ENCODE measurements around the gene MOGAT1. TPM values are rescaled to one million over a fixed set of nuclear protein-coding genes. Genes with fewer than 3 reads are reported as not detected.

The MOGAT1 gene, protein sequence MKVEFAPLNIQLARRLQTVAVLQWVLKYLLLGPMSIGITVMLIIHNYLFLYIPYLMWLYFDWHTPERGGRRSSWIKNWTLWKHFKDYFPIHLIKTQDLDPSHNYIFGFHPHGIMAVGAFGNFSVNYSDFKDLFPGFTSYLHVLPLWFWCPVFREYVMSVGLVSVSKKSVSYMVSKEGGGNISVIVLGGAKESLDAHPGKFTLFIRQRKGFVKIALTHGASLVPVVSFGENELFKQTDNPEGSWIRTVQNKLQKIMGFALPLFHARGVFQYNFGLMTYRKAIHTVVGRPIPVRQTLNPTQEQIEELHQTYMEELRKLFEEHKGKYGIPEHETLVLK
- total RNA-seq (2014; rRNA removed; shearing (Covaris generic); ENCODE audit: low replicate concordance), result not detected in 2 replicates

DNA sequence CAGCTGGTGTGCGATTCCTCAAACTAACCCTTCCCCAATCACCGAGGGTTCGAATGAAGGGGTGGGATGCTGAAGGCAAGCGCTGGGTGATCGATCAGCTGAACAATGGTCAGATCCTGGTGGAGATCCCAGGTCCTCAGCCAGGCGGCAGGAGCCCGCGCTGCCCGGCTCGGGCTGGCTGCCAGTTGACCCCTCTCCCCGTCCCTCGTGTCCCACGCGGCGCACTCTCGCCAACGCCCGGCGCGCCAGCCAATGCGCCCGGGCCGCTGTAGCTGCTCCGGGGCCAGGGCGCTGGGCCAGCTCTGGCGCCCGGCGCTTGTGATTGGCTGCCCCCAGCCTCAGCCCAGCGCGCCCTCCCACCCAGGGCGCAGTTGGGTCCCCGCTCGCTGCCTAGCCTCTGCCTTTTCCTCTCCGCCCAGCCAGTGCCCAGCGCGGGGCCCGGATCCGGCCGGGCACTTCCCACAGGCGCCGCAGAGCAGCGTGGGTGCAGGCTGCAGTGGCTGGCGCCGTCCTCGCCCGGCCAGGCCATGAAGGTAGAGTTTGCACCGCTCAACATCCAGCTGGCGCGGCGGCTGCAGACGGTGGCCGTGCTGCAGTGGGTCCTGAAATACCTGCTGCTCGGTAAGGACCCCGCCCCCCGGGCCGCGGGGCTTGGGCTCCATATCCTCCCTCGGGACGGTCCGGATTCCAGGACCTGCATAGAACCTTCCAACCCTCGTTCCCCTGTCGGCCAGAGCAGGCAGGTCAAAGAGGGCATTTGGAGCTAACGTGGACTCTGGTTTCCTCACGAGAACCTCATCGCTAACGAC, at the start of gene MOGAT1:
TSS of gene MOGAT1 (plus strand) at position 400 of the 809 bp plus-strand sequence. CDS start at position 528, 128 bp downstream.
- Histone ChIP-seq H3K79me2 (ENCODE audit: low read length) (no peaks in the 10 kb centered on the region), H3K4me2 (ENCODE audit: low read depth, low read length, poor library complexity, severe bottlenecking) (no peak within 1 kb of the TSS), H3K9ac (ENCODE audit: low read length) (no peak within 1 kb of the TSS), H3K9me2 (replicated peaks; ENCODE audit: insufficient read depth, low read length) (no peaks in the 10 kb centered on the region), H4K20me1 (ENCODE audit: insufficient read depth, low read depth, low read length) (no peaks in the 10 kb centered on the region), H3K9me3 (ENCODE audit: low read length) (no peaks in the 10 kb centered on the region), H3K4me3 (ENCODE audit: low read length) (no peak within 1 kb of the TSS), H3K4me1 (ENCODE audit: low read length) (no peaks in the 10 kb centered on the region), H3K36me3 (ENCODE audit: insufficient read depth, low read length) (no peaks in the 10 kb centered on the region), H3K27ac (ENCODE audit: low read length) (no peak within 1 kb of the TSS), H3K27me3 (ENCODE audit: low read length) (no peaks in the 10 kb centered on the region), H2AFZ (ENCODE audit: low read length) (no peak within 1 kb of the TSS)
- no peak for DNase-seq

DNA sequence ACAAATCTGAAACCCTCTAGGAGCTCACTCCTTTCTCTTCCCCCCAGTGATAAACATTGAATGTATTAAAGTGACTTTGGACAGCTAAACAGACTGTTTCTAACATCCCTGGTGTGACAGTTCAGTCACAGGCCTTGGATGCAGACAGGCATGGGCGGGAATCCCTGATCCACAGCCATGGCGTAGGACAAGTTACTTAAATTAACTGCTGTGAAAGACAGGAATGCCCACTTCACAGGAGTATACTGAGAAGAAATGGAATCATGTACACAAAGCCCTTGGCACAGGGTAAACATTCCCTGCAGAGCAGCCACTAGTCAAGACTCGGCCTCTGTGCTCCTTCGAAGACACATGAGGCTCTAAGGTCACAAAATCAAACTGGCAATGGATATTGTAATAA, 49.6 kb upstream of the MOGAT1 start:
- H3K9ac ChIP-seq (ENCODE audit: low read length), result no peak overlapping the region
- no peaks in the 10 kb centered on the region for H4K20me1 ChIP-seq (ENCODE audit: insufficient read depth, low read depth, low read length)
- no peak for DNase-seq
- no peaks in the 10 kb centered on the region for H3K9me3 ChIP-seq (ENCODE audit: low read length)
- no peak overlapping the region for H2AFZ ChIP-seq (ENCODE audit: low read length)
- H3K9me2 ChIP-seq (replicated peaks; ENCODE audit: insufficient read depth, low read length), result no peaks in the 10 kb centered on the region
- H3K36me3 ChIP-seq (ENCODE audit: insufficient read depth, low read length), result peaks cover 61% of the 10 kb centered on the region
- H3K27ac ChIP-seq (ENCODE audit: low read length), result no peak overlapping the region
- no peaks in the 10 kb centered on the region for H3K4me1 ChIP-seq (ENCODE audit: low read length)
- no peak overlapping the region for H3K4me3 ChIP-seq (ENCODE audit: low read length)
- H3K4me2 ChIP-seq (ENCODE audit: low read depth, low read length, poor library complexity, severe bottlenecking), result no peak overlapping the region
- H3K27me3 ChIP-seq (ENCODE audit: low read length), result no peaks in the 10 kb centered on the region
- H3K79me2 ChIP-seq (ENCODE audit: low read length), result peaks cover 17% of the 10 kb centered on the region

DNA sequence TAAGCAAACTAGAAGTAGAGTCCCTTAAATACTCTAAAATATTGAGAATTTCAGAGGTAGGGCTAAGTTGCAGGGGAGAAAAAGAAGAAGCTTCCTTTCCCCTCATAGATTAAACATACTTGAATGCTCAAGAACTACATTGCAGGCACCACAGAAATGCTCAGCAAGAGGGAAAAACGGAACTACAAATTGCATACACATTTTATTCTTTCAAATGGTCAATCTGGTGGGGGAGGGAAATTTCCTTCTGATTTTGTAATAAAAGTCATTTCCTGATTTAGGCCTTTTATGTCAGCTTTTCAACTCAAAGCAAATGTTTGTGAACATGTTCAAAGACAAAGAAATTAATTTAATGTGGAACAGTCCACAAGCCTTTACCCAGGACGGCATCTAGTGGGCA, 48.5 kb upstream of the MOGAT1 start:
- peaks cover 13% of the 10 kb centered on the region for H3K79me2 ChIP-seq (ENCODE audit: low read length)
- peaks cover 68% of the 10 kb centered on the region for H3K36me3 ChIP-seq (ENCODE audit: insufficient read depth, low read length)
- no peaks in the 10 kb centered on the region for H3K4me1 ChIP-seq (ENCODE audit: low read length)
- no peaks in the 10 kb centered on the region for H3K9me3 ChIP-seq (ENCODE audit: low read length)
- H2AFZ ChIP-seq (ENCODE audit: low read length), result no peak overlapping the region
- H3K9me2 ChIP-seq (replicated peaks; ENCODE audit: insufficient read depth, low read length), result no peaks in the 10 kb centered on the region
- no peak for DNase-seq
- H4K20me1 ChIP-seq (ENCODE audit: insufficient read depth, low read depth, low read length), result no peaks in the 10 kb centered on the region
- no peak overlapping the region for H3K9ac ChIP-seq (ENCODE audit: low read length)
- H3K27me3 ChIP-seq (ENCODE audit: low read length), result no peaks in the 10 kb centered on the region
- H3K4me3 ChIP-seq (ENCODE audit: low read length), result no peak overlapping the region
- no peak overlapping the region for H3K4me2 ChIP-seq (ENCODE audit: low read depth, low read length, poor library complexity, severe bottlenecking)
- H3K27ac ChIP-seq (ENCODE audit: low read length), result no peak overlapping the region

DNA sequence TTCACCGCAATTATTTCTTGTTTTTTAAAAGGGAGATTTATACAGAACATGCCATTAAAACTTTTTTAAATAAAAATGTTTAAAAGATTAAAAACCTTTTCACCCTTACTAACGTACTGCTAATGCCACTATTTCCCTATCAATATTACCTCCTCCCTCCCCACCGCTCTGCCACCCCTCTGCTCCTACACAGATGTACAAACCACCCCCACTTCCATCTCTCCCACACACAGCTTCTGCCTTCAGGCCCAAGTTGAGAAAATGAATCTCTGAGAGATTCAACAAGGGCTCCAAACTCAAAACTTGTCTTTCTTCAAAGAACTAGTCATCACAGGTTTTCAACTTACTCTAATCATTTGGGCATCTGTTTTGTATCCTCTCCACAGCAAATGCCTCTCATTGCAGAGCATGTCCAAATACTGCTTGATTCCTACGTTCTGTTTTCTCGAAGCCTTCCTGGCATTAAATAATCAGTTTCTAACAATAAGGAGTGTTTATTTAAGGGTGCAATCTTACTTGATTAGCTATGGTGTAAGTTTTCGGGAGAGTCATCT, 47.6 kb upstream of the MOGAT1 start:
- Histone ChIP-seq H2AFZ (ENCODE audit: low read length) (no peak overlapping the region), H3K79me2 (ENCODE audit: low read length) (peaks cover 13% of the 10 kb centered on the region), H3K4me3 (ENCODE audit: low read length) (no peak overlapping the region), H3K36me3 (ENCODE audit: insufficient read depth, low read length) (peaks cover 70% of the 10 kb centered on the region), H3K4me2 (ENCODE audit: low read depth, low read length, poor library complexity, severe bottlenecking) (no peak overlapping the region), H3K27ac (ENCODE audit: low read length) (no peak overlapping the region), H3K27me3 (ENCODE audit: low read length) (no peaks in the 10 kb centered on the region), H3K9me2 (replicated peaks; ENCODE audit: insufficient read depth, low read length) (no peaks in the 10 kb centered on the region), H3K9ac (ENCODE audit: low read length) (no peak overlapping the region), H4K20me1 (ENCODE audit: insufficient read depth, low read depth, low read length) (no peaks in the 10 kb centered on the region), H3K9me3 (ENCODE audit: low read length) (no peaks in the 10 kb centered on the region), H3K4me1 (ENCODE audit: low read length) (no peaks in the 10 kb centered on the region)
- no peak for DNase-seq

DNA sequence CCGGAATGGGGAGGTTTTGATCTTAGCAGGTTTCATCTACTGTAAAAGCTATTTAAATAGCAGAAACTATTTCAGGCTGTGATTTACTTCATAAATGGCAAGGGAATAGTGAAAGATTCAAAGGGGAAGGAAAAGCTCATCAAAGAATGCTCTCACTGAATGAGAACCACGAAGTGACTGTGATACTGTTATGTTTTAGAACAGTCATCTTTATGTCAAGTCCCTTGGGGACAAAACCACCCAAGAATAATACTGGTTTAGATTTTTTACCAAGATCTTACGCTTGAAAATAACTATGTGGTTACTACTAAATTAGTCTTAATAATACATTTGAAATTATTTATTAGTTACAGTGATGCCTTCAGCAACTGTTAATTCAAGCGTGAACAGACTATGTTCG, 43.7 kb upstream of the MOGAT1 start:
- DNase-seq, result no peak
- no peak overlapping the region for H2AFZ ChIP-seq (ENCODE audit: low read length)
- H3K9ac ChIP-seq (ENCODE audit: low read length), result no peak overlapping the region
- peaks cover 12% of the 10 kb centered on the region; the same call in 1 of the 2 replicates for H3K79me2 ChIP-seq (ENCODE audit: low read length)
- H3K4me1 ChIP-seq (ENCODE audit: low read length), result no peaks in the 10 kb centered on the region
- no peaks in the 10 kb centered on the region for H4K20me1 ChIP-seq (ENCODE audit: insufficient read depth, low read depth, low read length)
- H3K27ac ChIP-seq (ENCODE audit: low read length), result no peak overlapping the region
- no peaks in the 10 kb centered on the region for H3K9me3 ChIP-seq (ENCODE audit: low read length)
- no peak overlapping the region for H3K4me2 ChIP-seq (ENCODE audit: low read depth, low read length, poor library complexity, severe bottlenecking)
- no peaks in the 10 kb centered on the region for H3K9me2 ChIP-seq (replicated peaks; ENCODE audit: insufficient read depth, low read length)
- no peak overlapping the region for H3K4me3 ChIP-seq (ENCODE audit: low read length)
- H3K27me3 ChIP-seq (ENCODE audit: low read length), result no peaks in the 10 kb centered on the region
- H3K36me3 ChIP-seq (ENCODE audit: insufficient read depth, low read length), result peaks cover 77% of the 10 kb centered on the region

DNA sequence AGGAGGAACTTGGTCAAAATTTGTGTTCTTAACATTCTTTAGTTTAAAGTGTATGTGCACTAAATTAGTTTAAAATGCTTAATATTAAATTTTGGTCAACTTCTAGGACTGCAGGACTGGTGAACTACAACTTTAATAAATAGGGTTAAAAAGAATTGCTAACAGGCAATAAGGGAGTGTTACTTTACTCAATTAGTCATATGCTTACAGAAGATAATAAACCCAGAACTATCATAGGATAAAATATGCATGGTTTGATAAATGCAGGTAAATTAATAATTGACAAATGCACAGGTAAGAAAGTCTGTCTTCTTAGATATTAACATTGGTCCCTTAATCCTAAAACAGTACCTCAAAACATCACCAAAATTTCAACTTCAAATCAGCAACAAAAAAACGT, 36.2 kb upstream of the MOGAT1 start:
- Histone ChIP-seq H3K27ac (ENCODE audit: low read length) (no peak overlapping the region), H3K4me3 (ENCODE audit: low read length) (no peak overlapping the region), H3K79me2 (ENCODE audit: low read length) (peaks cover 47% of the 10 kb centered on the region), H3K4me2 (ENCODE audit: low read depth, low read length, poor library complexity, severe bottlenecking) (no peak overlapping the region), H2AFZ (ENCODE audit: low read length) (no peak overlapping the region), H3K27me3 (ENCODE audit: low read length) (no peaks in the 10 kb centered on the region), H3K9ac (ENCODE audit: low read length) (no peak overlapping the region), H3K9me3 (ENCODE audit: low read length) (no peaks in the 10 kb centered on the region), H3K9me2 (replicated peaks; ENCODE audit: insufficient read depth, low read length) (no peaks in the 10 kb centered on the region), H3K36me3 (ENCODE audit: insufficient read depth, low read length) (peaks cover 84% of the 10 kb centered on the region; the same call in 1 of the 2 replicates), H4K20me1 (ENCODE audit: insufficient read depth, low read depth, low read length) (no peaks in the 10 kb centered on the region), H3K4me1 (ENCODE audit: low read length) (no peaks in the 10 kb centered on the region)
- no peak for DNase-seq

DNA sequence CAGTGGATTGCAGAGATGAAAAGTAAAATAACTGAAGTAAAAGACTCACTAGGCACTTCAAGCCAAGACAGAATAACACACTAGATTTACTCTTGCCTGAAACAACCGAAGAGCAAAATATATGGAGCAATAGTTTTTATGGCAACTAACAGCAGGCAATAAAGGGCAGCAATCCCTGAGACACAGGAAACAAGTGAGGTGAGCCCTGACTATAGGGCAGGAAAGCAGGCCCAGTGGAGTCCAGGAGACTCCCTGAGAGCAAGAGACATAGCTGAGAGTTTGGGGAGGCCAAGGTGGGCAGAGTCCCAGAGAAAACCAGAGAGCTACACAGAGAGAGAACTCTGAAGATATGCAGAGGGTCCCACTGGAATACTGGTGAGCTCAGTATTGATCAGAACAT, 34.4 kb upstream of the MOGAT1 start:
- Histone ChIP-seq H4K20me1 (ENCODE audit: insufficient read depth, low read depth, low read length) (no peaks in the 10 kb centered on the region), H3K4me3 (ENCODE audit: low read length) (no peak overlapping the region), H3K4me1 (ENCODE audit: low read length) (no peaks in the 10 kb centered on the region), H3K27ac (ENCODE audit: low read length) (no peak overlapping the region), H3K4me2 (ENCODE audit: low read depth, low read length, poor library complexity, severe bottlenecking) (no peak overlapping the region), H3K79me2 (ENCODE audit: low read length) (peaks cover 53% of the 10 kb centered on the region), H3K9me3 (ENCODE audit: low read length) (no peaks in the 10 kb centered on the region), H2AFZ (ENCODE audit: low read length) (no peak overlapping the region), H3K9me2 (replicated peaks; ENCODE audit: insufficient read depth, low read length) (no peaks in the 10 kb centered on the region), H3K36me3 (ENCODE audit: insufficient read depth, low read length) (peaks cover 77% of the 10 kb centered on the region), H3K9ac (ENCODE audit: low read length) (no peak overlapping the region), H3K27me3 (ENCODE audit: low read length) (no peaks in the 10 kb centered on the region)
- no peak for DNase-seq

DNA sequence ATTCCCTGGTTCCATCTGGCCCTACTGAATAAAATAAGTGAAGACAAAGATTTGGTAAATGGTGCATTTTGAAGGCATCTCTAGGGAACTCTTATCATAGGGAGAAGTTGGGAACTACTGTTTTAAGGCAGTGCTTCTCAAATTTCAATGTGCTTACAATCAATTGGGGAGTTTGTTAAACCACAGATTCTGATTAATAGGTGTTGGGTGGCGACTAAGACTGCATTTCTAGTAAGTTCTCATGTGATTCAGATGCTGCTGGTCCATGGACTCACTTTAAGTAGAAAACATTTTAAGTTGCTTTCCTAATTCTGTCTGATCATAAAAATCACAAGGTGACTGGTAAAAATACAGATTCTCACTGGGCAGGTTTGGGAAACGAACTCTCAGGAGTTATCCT, 30.1 kb upstream of the MOGAT1 start:
- Histone ChIP-seq H3K4me3 (ENCODE audit: low read length) (no peak overlapping the region), H3K79me2 (ENCODE audit: low read length) (peaks cover 79% of the 10 kb centered on the region), H3K9me2 (replicated peaks; ENCODE audit: insufficient read depth, low read length) (no peaks in the 10 kb centered on the region), H3K4me2 (ENCODE audit: low read depth, low read length, poor library complexity, severe bottlenecking) (no peak overlapping the region), H3K9me3 (ENCODE audit: low read length) (no peaks in the 10 kb centered on the region), H3K4me1 (ENCODE audit: low read length) (peaks cover 13% of the 10 kb centered on the region), H4K20me1 (ENCODE audit: insufficient read depth, low read depth, low read length) (no peaks in the 10 kb centered on the region), H3K27ac (ENCODE audit: low read length) (no peak overlapping the region), H3K36me3 (ENCODE audit: insufficient read depth, low read length) (peaks cover 78% of the 10 kb centered on the region), H3K9ac (ENCODE audit: low read length) (no peak overlapping the region), H3K27me3 (ENCODE audit: low read length) (no peaks in the 10 kb centered on the region), H2AFZ (ENCODE audit: low read length) (no peak overlapping the region)
- no peak for DNase-seq

Measured in Karpas-422 (cell line).